HG02759 (cell line): ENCODE data around the gene PSENEN.
"Not testable (repeated sequence)": the region's sequence is repeated elsewhere in the genome, so short reads cannot be mapped to it uniquely, and the experiment has no call there.

ENCODE experiments used
- ATAC-seq: cut with Tn5 transposase; IDR thresholded peaks from one replicate; pipeline ENCODE4 v1.9.1; 2021; ENCODE audit warnings: mild to moderate bottlenecking, moderate library complexity; ENCODE audit not compliant: unreplicated experiment

PSENEN gene

DNA sequence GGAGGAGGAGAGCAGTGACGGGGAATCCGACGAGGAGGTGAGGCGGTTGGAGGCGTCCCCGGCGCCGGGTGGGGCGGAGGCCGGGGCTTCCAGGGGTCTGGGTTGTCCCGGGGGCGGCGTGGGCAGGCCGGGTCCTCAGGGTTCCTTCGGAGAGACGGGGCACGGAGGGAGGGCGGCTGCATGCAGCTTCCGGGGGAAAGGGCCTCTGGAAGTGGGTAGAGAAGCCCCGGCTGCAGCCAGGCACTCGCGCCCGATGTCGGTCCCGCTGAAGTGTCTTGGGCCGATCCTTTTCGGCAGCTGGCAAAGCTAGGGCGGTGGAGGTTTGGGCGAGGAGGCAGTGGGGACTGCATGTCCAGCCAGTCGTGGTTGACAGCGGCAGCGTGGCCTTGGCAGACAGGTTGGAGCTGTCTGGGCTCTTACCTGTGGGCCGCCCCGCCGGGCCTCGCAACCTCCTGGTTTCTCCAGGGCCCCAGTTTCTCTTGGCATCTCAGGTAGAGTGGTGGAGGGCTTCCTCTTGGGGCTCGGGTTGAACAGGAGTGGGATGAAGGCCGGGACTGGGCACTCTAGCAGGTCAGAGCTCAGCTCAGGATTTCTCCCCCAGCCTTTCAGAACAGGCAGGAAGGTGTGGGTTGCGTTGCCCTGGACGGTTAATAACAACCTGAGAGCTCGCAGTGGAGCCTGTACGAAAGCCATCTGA, 27.0 kb upstream of the PSENEN start:
- ATAC-seq, result no peak

DNA sequence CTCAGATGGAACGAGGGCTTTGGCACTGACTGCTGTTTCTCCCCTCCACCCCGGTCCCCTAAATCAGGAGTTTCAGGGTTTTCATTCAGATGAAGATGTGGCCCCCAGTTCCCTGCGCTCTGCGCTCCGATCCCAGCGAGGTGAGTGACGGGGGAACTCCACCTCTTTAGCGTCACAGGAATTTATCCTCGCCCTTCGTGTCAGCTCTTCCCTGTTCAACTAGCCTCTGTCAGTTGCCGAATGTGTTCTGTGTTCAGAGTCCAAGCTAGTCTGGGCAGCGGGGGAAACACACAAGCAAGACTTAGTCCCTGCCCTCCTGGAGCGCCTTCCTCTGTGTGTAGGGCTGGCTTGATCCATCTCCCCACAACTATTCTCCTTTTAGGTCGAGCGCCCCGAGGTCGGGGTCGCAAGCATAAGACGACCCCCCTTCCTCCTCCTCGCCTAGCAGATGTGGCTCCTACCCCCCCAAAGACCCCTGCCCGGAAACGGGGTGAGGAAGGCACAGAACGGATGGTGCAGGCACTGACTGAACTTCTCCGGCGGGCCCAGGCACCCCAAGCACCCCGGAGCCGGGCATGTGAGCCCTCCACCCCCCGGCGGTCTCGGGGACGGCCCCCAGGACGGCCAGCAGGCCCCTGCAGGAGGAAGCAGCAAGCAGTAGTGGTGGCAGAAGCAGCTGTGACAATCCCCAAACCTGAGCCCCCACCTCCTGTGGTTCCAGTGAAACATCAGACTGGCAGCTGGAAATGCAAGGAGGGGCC, 25.9 kb upstream of the PSENEN start:
- no peak for ATAC-seq

DNA sequence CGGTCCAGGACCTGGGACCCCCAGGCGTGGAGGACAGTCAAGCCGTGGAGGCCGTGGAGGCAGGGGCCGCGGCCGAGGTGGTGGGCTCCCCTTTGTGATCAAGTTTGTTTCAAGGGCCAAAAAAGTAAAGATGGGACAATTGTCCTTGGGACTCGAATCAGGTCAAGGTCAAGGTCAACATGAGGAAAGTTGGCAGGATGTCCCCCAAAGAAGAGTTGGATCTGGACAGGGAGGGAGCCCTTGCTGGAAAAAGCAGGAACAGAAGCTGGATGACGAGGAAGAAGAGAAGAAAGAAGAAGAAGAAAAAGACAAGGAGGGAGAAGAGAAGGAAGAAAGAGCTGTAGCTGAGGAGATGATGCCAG, 25.3 kb upstream of the PSENEN start:
- ATAC-seq, result no peak

DNA sequence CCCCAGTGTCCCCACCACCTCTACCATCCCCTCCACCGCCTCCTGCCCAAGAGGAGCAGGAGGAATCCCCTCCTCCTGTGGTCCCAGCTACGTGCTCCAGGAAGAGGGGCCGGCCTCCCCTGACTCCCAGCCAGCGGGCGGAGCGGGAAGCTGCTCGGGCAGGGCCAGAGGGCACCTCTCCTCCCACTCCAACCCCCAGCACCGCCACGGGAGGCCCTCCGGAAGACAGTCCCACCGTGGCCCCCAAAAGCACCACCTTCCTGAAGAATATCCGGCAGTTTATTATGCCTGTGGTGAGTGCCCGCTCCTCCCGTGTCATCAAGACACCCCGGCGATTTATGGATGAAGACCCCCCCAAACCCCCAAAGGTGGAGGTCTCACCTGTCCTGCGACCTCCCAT, 24.8 kb upstream of the PSENEN start:
- ATAC-seq, result no peak

DNA sequence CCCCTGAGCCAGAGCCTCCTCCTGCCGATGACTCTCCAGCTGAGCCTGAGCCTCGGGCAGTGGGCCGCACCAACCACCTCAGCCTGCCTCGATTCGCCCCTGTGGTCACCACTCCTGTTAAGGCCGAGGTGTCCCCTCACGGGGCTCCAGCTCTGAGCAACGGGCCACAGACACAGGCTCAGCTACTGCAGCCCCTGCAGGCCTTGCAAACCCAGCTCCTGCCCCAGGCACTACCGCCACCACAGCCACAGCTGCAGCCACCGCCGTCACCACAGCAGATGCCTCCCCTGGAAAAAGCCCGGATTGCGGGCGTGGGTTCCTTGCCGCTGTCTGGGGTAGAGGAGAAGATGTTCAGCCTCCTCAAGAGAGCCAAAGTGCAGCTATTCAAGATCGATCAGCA, 24.1 kb upstream of the PSENEN start:
- ATAC-seq, result no peak

DNA sequence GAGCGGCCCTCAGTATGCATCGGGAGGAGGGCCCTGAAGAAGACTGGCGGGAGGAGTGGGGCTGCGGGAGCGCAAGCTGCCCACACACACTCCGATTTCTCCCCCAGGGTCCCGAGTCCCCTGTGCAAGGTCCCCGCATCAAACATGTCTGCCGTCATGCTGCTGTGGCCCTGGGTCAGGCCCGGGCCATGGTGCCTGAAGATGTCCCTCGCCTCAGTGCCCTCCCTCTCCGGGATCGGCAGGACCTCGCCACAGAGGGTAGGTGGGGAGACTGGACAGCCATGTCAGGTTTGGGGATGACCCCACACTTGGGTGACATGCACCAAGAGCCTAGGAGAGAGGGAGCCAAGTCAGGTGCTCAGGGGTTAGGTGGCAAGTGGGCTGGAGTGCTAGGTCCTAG, 23.0 kb upstream of the PSENEN start:
- ATAC-seq, result no peak

DNA sequence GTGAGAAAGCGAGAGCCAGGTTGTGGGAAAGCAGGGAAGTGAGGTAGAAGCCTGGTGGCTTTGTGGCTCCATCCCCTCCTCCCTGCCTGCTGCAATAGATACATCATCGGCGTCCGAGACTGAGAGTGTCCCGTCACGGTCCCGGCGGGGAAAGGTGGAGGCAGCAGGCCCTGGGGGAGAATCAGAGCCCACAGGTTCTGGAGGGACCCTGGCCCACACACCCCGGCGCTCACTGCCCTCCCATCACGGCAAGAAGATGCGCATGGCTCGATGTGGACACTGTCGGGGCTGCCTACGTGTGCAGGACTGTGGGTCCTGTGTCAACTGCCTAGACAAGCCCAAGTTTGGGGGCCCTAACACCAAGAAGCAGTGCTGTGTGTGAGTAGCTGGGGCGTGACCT, 22.6 kb upstream of the PSENEN start:
- no peak for ATAC-seq

DNA sequence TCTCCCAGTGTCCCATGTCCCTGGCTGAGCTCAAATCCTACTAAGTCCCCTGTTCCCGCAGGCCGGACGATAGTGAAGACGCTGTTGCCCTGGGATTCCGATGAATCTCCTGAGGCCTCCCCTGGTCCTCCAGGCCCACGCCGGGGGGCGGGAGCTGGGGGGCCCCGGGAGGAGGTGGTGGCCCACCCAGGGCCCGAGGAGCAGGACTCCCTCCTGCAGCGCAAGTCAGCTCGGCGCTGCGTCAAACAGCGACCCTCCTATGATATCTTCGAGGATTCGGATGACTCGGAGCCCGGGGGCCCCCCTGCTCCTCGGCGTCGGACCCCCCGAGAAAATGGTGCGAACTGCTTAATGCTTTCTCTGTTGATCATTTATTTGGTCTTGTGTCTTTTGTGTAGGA, 21.8 kb upstream of the PSENEN start:
- ATAC-seq, result no peak

DNA sequence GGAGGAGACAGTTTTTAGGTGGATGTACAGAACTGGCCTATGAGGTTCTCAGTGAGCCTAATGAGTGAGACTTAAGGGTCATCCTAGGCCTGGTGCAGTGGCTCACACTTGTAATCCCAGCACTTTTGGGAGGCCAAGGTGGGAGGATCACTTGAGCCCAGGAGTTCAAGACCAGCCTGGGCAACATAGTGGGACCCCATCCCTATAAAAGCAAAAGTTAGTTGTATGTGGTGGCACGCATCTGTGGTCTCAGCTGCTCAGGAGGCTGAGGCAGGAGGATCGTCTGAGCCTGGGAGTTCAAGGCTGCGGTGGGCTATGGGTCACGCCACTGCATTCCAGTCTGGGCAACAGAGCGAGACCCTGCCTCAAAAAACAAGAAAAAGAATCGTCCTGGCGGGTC, 21.3 kb upstream of the PSENEN start:
- ATAC-seq, result not testable (repeated sequence)

DNA sequence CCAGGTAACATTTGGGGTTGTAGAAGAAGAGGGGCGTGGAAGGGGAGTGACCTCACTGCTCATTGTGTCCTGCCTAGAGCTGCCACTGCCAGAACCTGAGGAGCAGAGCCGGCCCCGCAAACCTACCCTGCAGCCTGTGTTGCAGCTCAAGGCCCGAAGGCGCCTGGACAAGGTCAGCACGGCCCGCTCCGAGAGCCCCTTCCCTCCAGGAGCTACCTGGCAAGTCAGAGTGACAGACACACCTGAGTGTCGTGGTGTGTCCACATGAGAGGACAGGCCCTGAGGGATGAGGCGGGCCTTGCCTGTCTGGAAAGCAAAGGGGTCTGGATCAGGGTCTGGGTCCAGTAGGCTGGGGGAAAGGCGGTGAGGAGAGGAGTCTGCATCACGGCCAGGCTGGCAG, 20.9 kb upstream of the PSENEN start:
- no peak for ATAC-seq

DNA sequence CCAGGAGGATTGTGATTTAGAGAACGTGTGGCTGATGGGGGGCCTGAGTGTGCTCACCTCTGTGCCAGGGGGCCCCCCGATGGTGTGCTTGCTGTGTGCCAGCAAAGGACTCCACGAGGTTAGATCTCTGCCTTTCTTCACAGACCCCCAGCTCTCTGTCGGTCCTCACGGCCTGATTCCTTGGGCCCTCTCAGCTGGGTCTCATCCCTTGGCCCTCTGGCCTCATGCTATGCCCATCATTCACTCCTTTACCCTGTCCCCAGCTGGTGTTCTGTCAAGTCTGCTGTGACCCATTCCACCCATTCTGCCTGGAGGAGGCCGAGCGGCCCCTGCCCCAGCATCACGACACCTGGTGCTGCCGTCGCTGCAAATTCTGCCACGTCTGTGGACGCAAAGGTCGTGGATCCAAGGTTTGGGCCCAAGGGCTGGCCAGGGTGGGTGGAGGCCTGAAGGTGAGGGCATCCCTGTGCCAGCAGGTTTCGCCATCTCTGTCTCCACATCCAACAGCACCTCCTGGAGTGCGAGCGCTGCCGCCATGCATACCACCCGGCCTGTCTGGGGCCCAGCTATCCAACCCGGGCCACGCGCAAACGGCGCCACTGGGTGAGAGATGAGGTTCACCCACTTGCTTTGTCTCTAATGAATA, 20.1 kb upstream of the PSENEN start:
- no peak for ATAC-seq

DNA sequence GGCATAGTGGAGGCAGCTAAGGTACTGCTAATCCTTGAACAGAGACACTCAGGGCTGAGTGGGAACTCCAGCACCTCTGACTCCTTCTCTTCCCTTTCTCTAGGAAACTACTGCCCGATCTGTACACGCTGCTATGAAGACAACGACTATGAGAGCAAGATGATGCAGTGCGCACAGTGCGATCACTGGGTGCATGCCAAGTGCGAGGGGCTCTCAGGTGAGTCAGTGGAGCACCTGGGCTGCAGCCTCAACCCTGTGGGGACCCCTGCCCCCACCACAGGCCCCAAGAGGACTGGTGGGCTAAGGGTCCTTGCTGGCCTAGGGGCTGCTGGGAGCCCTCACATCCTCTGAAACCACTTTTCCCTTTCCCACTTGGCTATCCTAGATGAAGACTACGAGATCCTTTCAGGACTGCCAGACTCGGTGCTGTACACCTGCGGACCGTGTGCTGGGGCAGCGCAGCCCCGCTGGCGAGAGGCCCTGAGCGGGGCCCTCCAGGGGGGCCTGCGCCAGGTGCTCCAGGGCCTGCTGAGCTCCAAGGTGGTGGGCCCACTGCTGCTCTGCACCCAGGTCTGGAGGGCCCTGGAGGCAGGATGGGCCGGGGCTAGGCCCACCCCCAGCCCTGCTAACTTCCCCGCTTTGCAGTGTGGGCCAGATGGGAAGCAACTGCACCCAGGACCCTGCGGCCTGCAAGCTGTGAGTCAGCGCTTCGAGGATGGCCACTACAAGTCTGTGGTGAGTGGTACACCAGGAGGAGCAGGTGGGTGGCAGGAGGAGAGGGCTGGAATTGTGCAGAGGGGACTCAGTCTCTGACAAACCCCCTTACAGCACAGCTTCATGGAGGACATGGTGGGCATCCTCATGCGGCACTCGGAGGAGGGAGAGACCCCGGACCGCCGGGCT, 18.1 kb upstream of the PSENEN start:
- ATAC-seq, result no peak

DNA sequence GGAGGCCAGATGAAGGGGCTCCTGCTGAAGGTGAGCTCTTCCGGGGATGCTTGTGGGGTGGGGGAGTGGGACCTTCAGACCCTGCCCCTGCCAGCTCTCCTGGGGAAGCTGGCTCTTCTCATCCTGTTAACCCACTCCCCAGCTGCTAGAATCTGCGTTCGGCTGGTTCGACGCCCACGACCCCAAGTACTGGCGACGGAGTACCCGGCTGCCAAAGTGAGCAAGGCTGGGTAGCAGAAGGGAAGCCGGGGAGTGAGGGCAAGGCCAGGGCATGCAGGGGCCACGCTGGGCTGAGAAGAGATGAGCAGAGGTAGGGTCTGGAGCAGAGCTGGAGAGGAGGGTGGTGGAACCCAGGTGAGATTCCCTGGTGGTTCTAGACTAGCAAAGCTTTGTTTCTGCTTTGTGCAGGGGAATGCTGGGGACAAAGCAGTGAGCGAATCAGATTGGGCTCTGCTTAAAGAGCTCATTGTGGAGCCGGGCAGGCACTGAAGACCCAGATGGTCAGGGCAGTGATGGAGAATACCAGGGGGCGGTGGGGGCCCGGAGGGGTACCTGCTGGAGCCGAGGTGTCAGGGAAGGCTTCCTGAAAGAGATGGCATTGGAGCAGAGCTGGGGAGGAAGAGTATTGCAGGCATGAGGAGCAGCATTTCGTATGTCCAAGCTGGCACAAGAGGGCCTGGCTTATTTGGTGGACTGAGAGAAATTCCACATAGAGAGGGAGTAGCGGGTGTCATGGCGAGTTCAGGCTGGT, 17.3 kb upstream of the PSENEN start:
- ATAC-seq, result no peak

DNA sequence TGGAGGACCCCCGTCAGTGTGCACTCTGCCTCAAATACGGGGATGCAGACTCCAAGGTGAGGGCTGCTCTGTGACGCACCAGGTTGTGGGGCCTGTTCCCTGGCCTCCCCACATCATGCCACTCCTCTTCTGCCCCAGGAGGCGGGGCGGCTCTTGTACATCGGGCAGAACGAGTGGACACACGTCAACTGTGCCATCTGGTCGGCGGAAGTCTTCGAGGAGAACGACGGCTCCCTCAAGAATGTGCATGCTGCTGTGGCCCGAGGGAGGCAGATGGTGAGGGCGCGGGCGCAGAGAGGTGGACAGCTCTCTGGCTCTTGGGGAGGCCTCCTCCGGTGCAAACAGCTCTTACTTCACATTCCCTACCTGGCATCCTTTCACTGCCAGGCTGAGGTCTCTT, 16.4 kb upstream of the PSENEN start:
- no peak for ATAC-seq

DNA sequence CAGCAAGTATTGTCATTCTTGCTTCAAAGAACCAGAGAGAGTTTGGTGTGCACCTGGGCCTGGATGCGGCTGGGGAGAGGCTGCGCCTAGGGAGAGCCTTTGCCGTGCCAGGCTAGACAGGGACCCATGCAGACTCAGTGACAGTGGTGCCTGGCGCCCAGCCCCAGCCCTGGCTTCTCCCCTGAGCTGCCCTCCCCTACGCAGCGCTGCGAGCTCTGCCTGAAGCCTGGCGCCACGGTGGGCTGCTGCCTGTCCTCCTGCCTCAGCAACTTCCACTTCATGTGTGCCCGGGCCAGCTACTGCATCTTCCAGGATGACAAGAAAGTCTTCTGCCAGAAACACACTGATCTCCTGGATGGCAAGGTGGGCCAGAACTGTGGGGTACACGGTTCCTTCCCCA, 15.7 kb upstream of the PSENEN start:
- no peak for ATAC-seq

DNA sequence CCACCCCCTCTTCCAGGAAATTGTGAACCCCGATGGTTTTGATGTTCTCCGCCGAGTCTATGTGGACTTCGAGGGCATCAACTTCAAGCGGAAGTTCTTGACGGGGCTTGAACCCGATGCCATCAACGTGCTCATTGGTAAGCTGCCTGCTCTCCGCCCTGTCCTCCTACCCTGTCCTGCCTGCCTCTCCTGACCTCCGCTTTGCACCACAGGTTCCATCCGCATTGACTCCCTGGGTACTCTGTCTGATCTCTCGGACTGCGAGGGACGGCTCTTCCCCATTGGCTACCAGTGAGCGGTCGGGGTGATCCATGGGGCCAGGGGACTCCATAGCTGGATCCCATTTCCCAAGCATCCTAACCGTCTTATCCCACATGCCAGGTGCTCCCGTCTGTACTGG, 15.1 kb upstream of the PSENEN start:
- ATAC-seq, result no peak

DNA sequence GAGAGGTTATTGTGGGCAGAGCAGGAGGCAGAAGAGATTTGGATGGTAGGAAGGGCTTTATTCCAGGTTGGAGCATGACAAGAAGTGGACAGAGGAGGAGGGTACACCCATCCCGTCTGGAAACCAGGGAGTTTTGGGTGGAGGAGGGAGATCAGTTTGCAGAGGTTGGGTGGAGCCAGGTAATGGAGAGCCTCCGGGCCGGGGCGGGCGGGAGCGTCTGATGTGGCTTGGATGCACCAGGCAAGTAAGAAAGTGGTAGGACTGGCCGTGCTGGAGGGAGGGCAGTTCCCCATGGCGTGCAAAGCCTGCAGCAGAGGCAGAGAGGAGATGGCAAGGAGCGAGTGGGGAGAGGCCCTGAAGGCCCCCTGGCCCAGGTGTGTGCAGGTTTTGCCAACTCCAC, 14.1 kb upstream of the PSENEN start:
- ATAC-seq, result no peak

DNA sequence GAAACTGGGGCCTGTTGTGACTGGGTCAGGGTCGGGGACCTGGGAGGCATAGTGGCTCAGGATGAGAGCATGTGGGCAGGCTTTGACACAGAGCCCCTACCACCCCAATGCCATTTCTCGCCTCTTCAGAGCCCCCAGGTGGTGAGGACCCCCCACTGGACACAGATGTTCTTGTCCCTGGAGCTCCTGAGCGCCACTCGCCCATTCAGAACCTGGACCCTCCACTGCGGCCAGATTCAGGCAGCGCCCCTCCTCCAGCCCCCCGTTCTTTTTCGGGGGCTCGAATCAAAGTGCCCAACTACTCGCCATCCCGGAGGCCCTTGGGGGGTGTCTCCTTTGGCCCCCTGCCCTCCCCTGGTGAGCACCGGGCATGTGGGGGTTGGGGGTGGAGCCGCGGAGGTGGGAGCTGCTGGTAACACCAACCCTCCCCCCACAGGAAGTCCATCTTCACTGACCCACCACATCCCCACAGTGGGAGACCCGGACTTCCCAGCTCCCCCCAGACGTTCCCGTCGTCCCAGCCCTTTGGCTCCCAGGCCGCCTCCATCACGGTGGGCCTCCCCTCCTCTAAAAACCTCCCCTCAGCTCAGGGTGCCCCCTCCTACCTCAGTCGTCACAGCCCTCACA, 13.6 kb upstream of the PSENEN start:
- no peak for ATAC-seq

DNA sequence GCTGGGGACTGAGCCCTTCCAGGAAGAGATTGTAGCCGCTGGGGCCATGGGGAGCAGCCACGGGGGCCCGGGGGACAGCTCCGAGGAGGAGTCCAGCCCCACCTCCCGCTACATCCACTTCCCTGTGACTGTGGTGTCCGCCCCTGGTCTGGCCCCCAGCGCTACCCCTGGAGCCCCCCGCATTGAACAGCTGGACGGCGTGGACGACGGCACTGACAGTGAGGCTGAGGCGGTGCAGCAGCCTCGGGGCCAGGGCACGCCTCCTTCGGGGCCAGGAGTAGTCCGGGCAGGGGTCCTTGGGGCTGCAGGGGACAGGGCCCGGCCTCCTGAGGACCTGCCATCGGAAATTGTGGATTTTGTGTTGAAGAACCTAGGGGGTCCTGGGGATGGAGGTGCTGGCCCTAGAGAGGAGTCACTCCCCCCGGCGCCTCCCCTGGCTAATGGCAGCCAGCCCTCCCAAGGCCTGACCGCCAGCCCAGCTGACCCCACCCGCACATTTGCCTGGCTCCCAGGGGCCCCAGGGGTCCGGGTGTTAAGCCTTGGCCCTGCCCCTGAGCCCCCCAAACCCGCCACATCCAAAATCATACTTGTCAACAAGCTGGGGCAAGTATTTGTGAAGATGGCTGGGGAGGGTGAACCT, 12.8 kb upstream of the PSENEN start:
- ATAC-seq, result no peak
